Measurements from ENCODE around the gene FER.
"Not testable (repeated sequence)": the region's sequence is repeated elsewhere in the genome, so short reads cannot be mapped to it uniquely, and the experiment has no call there.

FER gene

GRCh38 chr5:108801776-108802175 lies 54.1 kb downstream of the FER start:
- no peak for DNase-seq

GRCh38 chr5:108810717-108811116 lies 63.0 kb downstream of the FER start:
- no peak for DNase-seq

DNA sequence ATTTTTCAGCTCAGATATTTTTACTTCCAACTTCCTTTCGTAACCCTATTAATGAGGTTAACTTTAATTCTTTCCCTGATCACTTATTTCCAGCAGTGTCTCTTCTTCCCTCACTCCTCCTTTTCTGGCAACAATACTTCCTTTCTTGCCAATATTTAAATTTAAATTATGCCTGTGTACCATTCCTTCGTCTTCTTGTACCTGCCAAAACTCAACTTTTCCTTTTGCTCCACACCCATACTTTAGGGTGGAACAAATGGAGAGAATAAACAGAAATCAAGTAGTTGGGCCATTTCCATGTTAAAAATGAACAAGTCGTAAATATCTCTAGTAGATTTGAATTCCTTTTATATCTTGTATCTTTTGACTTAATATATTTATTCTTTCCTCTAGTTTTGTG lies 66.0 kb downstream of the FER start:
- DNase-seq, result no peak

GRCh38 chr5:108814551-108814950 lies 66.9 kb downstream of the FER start:
- no peak for DNase-seq

- DNase-seq, result no peak
Measured at GRCh38 chr5:108818613-108819272, 71.0 kb downstream of the FER start.

- DNase-seq, result no peak
Measured at GRCh38 chr5:108820983-108821382, 73.3 kb downstream of the FER start.

DNA sequence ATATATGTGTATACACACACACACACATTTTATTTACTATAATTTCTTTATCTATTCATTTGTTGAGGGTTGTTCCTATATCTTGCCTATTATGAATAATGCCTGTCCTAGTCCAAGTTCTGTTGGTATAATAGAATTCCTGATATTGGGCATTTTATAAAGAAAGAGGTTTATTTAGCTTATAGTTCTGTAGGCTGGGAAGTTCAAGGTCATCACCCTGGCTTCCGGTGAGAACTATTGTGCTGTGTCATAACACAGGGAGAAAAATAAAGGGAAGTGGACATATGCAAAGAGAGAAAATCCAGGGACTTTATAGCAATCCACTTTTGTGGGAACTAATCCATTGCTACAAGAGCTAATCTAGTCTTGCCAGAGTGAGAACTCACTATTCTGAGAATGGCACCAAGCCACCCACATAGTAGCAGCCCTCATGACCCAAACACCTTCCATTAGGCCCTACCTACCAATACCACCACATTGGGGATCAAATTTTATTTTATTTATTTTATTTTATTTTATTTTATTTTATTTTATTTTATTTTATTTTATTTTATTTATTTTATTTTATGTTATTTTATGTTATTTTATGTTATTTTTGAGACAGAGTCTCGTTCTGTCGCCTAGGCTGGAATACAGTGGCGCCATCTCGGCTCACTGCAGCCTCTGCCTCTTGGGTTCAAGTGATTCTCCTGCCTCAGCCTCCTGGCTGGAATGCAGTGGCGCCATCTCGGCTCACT lies 74.7 kb downstream of the FER start:
- no peak for DNase-seq

- no peak for DNase-seq
Measured at GRCh38 chr5:108827131-108827530, 79.4 kb downstream of the FER start.

GRCh38 chr5:108830705-108831276 lies 83.1 kb downstream of the FER start:
- DNase-seq, result no peak

- DNase-seq, result no peak
Measured at GRCh38 chr5:108836492-108836891, 88.8 kb downstream of the FER start.

GRCh38 chr5:108842260-108842941 lies 94.7 kb downstream of the FER start:
- DNase-seq, result not testable (repeated sequence)

- DNase-seq, result not testable (repeated sequence)
Measured at GRCh38 chr5:108851129-108851528, 103.4 kb downstream of the FER start.

DNA sequence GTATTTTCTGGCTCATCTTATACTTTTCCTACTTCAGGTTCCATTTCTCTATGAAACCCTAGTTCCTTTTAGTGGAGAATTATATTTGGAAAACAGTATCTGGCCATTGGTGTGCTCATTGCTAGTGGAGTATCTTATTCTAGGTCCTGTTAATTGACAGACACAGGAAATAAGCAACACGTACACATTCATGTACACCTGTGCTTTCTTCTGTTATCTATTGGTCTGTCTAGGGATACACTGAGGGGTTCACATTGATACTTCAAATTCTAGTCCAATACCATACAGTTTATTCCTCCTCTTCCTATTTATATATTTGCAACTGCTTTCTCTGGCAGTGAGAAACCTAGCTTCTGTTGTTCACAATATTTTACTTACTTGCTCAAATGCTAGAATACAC lies 110.2 kb downstream of the FER start:
- no peak for DNase-seq

- DNase-seq, result no peak
Measured at GRCh38 chr5:108858959-108859358, 111.3 kb downstream of the FER start.

DNA sequence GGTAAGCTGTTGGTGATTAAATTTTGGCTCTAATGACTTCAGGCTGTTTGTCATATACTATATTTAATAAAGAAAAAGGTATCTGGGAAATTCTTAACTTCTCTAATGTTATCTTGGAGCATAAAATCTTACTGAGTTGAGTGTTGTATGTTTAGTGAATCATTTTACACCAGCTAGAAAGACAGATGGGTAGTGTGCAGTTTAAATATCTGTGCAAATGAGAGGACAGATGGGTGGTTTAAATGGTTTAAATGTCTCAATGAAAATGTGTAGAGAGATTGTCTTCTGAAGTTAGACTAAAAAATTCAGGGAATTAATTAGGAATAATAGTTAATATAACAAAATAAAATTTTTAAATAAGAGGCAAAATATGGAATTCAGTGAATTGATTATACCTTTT lies 114.5 kb downstream of the FER start:
- DNase-seq, result no peak

DNA sequence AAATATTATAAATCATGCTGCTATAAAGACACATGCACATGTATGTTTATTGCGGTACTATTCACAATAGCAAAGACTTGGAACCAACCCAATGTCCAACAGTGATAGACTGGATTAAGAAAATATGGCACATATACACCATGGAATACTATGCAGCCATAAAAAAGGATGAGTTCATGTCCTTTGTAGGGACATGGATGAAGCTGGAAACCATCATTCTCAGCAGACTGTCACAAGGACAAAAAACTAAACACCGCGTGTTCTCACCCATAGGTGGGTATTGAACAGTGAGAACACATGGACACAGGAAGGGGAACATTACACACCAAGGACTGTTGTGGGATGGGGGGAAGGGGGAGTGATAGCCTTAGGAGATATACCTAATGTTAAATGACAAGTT lies 118.4 kb downstream of the FER start:
- DNase-seq, result not testable (repeated sequence)

GRCh38 chr5:108867656-108868055 lies 120.0 kb downstream of the FER start:
- DNase-seq, result no peak

- no peak for DNase-seq
Measured at GRCh38 chr5:108869066-108869465, 121.4 kb downstream of the FER start.

GRCh38 chr5:108876451-108876850 lies 128.8 kb downstream of the FER start:
- DNase-seq, result no peak

DNA sequence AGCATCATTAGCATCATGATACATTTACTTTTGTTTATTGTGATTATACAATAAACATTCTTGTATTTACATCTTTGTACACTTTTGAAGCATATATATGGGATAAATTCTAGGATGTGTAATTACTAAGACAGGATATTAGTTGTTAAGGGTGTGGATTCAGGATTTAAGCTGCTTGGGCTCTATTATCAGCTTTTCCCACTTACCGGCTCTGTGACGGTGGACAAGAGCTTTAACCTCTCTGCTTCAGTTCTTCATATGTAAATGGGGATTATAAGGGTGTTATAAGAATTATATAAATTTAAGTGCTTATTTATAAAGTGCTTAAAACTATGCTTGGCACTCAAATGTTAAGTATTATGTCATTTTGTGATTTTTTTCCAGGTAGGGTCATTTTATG lies 131.1 kb downstream of the FER start:
- no peak for DNase-seq

DNA sequence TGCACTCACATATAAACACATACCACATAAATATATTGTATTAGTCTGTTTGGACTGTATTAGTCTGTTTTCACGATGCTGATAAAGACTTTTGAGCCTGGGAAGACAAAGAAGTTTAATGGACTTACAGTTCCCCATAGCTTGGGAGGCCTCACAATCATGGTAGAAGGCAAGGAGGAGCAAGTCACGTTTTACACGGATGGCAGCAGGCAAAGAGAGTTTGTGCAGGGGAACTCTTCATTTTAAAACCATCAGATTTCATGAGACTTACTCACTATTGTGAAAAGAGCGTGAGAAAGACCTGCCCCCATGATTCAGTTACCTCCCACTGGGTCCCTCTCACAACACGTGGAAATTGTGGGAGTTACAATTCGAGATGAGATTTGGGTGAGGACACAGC lies 133.4 kb downstream of the FER start:
- DNase-seq, result no peak

DNA sequence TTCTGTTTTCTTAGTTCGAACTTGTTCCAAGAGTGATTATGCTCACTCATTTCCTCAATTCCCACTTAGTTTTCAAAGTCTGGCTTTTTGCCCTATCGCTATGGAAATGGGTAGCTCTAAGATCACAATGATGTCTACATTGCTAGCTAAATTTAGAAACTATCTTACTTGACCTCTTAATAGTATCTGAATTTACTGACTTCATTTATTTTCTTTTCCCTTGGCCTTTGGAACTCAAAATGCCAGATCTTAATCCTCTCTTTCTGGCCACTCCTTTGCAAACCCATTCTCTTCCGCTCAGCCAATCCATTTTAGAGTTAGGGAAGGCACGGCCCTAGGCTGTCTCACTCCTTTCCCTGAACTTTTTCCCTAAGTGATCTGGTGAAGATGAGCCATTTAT lies 137.0 kb downstream of the FER start:
- DNase-seq, result no peak

DNA sequence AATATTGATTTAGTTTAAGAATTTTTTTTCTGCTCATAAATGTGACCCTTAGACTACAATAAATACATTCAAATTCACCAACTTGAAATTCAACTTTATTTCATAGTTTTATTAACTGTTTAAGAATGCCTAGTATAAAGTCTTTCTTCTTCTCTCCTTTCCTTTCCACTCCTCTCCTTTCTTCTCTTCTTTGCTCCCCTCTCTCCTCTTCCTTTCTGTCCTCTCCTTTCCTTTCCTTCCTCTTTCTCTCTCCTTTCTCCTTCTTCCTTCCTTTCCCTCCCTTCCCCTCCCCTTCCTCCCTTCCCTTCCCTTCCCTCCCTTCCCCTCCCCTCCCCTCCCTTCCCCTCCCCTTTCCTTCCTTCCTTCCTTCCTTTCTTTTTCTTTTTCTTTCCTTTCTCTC lies 150.6 kb downstream of the FER start:
- DNase-seq, result no peak

- DNase-seq, result no peak
Measured at GRCh38 chr5:108898707-108899106, 151.0 kb downstream of the FER start.

Measured in T1000 (cell line).